HG03469 (cell line): ENCODE results near the gene ARR3.
A peak's percentile ranks its signal among the peaks of the same experiment; 100 is the strongest.
"Not testable (repeated sequence)": the region's sequence is repeated elsewhere in the genome, so short reads cannot be mapped to it uniquely, and the experiment has no call there.

ENCODE experiments used
- ATAC-seq: cut with Tn5 transposase; IDR thresholded peaks from one replicate; pipeline ENCODE4 v1.9.1; 2021; ENCODE audit warnings: mild to moderate bottlenecking, moderate library complexity, moderate number of reproducible peaks; ENCODE audit not compliant: unreplicated experiment

Gene ARR3

GRCh38 chrX:70279081-70279480 lies 10.9 kb downstream of the ARR3 start:
- ATAC-seq = no peak

GRCh38 chrX:70280573-70280972 lies 12.4 kb downstream of the ARR3 start:
- ATAC-seq = no peak

- no peak for ATAC-seq
Observed at GRCh38 chrX:70281951-70282350, 13.8 kb downstream of the ARR3 start, which contains the start of gene RAB41. Gene RAB41 (plus strand): TSS chrX:70282172. CDS start chrX:70282218, 46 bp downstream.

GRCh38 chrX:70289168-70289792 lies 21.1 kb downstream of the ARR3 start:
- peak; percentile 2 for ATAC-seq

GRCh38 chrX:70289793-70290770 lies 21.9 kb downstream of the ARR3 start, which contains the start of the genes KIF4A and PDZD11:
Gene KIF4A (plus strand): TSS chrX:70290104. CDS start chrX:70290459, 355 bp downstream.
Gene PDZD11 (minus strand): TSS chrX:70289927. CDS start chrX:70289341, 586 bp downstream.
- peak; percentile 96 for ATAC-seq

DNA sequence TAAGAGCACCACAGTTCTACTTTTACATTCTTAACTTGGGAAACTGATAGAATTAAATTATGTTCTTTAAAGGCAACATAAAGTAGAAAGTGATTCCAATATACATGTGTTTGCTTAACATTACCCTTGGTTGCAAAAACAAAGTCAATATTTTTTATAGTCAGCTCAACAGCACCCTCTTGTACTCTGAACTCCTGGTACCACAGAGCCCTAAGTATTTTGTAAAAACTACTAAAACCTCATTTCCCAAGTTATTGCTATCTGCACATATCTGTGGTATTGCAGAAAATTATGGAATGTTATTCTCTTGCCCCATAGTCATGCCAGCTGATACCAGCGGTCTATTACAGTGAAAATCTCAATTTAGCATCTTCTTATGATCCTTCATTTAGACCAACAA lies 24.7 kb downstream of the ARR3 start:
- ATAC-seq = no peak

- no peak for ATAC-seq
Observed at GRCh38 chrX:70293621-70294020, 25.5 kb downstream of the ARR3 start.

GRCh38 chrX:70301716-70302115 lies 33.6 kb downstream of the ARR3 start:
- no peak for ATAC-seq

GRCh38 chrX:70313503-70313902 lies 45.4 kb downstream of the ARR3 start:
- no peak for ATAC-seq

DNA sequence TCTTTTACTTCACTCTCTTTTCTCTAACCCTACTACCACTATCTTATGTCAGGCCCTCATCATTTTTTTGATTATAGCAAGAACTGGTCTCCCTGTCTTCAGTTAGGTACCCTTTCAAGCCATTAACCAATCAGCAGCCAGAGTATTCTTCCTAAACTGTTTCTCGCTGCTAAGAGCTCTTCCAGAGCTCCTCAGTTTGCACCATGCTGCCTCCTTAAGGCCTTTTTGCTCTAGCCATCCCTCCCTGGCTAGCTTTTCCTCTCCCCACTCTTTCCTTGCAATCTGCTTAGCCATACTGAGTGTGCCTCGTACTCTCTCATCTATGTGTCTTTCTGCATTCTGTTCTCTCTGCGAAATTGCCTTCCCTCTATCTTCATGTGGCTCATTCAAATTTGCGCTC lies 54.6 kb downstream of the ARR3 start:
- no peak for ATAC-seq

DNA sequence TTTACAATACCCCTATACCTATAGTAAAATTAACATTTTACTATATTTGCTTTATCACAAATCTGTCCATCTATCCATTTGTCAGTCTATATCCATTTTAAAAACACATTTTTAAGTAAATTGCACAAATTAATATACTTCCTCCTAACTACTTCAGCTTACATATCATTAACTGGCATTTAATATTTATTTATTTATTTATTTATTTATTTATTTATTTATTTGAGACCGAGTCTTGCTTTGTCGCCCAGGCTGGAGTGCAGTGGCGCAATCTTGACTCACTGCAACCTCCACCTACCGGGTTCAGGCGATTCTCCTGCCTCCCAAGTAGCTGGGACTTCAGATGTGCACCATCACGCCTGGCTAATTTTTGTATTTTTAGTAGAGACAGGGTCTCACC lies 55.5 kb downstream of the ARR3 start:
- not testable (repeated sequence) for ATAC-seq

- ATAC-seq = no peak
Observed at GRCh38 chrX:70324326-70324725, 56.2 kb downstream of the ARR3 start.

- ATAC-seq = no peak
Observed at GRCh38 chrX:70331161-70331560, 63.0 kb downstream of the ARR3 start.
